ENCODE data around the gene CD63.

Gene CD63

GRCh38 chr12:55675666-55676065, 53.1 kb downstream of the CD63 start:
- Histone ChIP-seq H3K27ac (ENCODE audit: low read depth, low read length) (no peak overlapping the region), H3K4me1 (ENCODE audit: insufficient read depth, low read length) (no peaks in the 10 kb centered on the region), H3K27me3 (ENCODE audit: control insufficient read depth in 1 of 2, insufficient read depth in 2 of 2, low read length in 2 of 2) (no peaks in the 10 kb centered on the region), H3K9me3 (ENCODE audit: low read length) (no peaks in the 10 kb centered on the region), H3K36me3 (ENCODE audit: insufficient read depth, low read length) (no peaks in the 10 kb centered on the region), H3K9ac (ENCODE audit: low read length) (no peak overlapping the region), H3K4me3 (ENCODE audit: low read depth in 1 of 2, low read length in 2 of 2) (no peak overlapping the region)
